ENCODE measurements around the gene CALHM1.

CALHM1 gene

GRCh38 chr10:103452506-103453230 lies 6.0 kb downstream of the CALHM1 start:
- peak overlapping the region; percentile 77 for H3K4me3 ChIP-seq (ENCODE audit: low read depth, low read length)
- no peak for DNase-seq (ENCODE audit: low read depth, low spot score)
- ChIA-PET POLR2A (interaction anchor here (0.6 kb wide), 1 partner anchor 50 kb away, joined by 3 read pairs; no protein-coding TSS in a partner anchor), CTCF (interaction anchor here (0.6 to 6.8 kb wide), 8 partner anchors 10 to 117 kb away, joined by 3 to 84 read pairs (median 4); no protein-coding TSS in a partner anchor)
- TF ChIP-seq, protein P1, sequence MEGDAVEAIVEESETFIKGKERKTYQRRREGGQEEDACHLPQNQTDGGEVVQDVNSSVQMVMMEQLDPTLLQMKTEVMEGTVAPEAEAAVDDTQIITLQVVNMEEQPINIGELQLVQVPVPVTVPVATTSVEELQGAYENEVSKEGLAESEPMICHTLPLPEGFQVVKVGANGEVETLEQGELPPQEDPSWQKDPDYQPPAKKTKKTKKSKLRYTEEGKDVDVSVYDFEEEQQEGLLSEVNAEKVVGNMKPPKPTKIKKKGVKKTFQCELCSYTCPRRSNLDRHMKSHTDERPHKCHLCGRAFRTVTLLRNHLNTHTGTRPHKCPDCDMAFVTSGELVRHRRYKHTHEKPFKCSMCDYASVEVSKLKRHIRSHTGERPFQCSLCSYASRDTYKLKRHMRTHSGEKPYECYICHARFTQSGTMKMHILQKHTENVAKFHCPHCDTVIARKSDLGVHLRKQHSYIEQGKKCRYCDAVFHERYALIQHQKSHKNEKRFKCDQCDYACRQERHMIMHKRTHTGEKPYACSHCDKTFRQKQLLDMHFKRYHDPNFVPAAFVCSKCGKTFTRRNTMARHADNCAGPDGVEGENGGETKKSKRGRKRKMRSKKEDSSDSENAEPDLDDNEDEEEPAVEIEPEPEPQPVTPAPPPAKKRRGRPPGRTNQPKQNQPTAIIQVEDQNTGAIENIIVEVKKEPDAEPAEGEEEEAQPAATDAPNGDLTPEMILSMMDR (IDR thresholded peaks at IDR 0.05; ENCODE audit: insufficient read depth, low read length, missing control alignments) = no peak

GRCh38 chr10:103451831-103452505 lies 6.7 kb downstream of the CALHM1 start, which contains the start of gene CALHM2:
Gene CALHM2, minus strand, starts transcription at chr10:103452370. Its CDS starts 2,429 bp downstream, at chr10:103449941.
- TF ChIP-seq, protein P1 (IDR thresholded peaks at IDR 0.05; ENCODE audit: insufficient read depth, low read length, missing control alignments) = no peak
- no peak for DNase-seq (ENCODE audit: low read depth, low spot score)
- CTCF ChIA-PET = interaction anchor here (0.6 to 6.8 kb wide), 11 partner anchors 11 to 116 kb away, joined by 3 to 84 read pairs (median 4); no protein-coding TSS in a partner anchor
- H3K4me3 ChIP-seq (ENCODE audit: low read depth, low read length) = peak within 1 kb of the TSS; percentile 77
- POLR2A ChIA-PET = interaction anchor here (0.6 to 1.2 kb wide), 2 partner anchors 41 to 49 kb away, joined by 3 read pairs; partner anchors contain the start of gene NEURL1

GRCh38 chr10:103451091-103451813 lies 7.4 kb downstream of the CALHM1 start:
- ChIA-PET CTCF (interaction anchor here (0.8 to 6.8 kb wide), 8 partner anchors 12 to 91 kb away, joined by 3 to 84 read pairs (median 6); no protein-coding TSS in a partner anchor), POLR2A (interaction anchor here (0.7 to 1.2 kb wide), 2 partner anchors 9 to 42 kb away, joined by 3 to 4 read pairs; partner anchors contain the start of gene NEURL1)
- TF ChIP-seq, protein P1 (IDR thresholded peaks at IDR 0.05; ENCODE audit: insufficient read depth, low read length, missing control alignments) = no peak
- peak overlapping the region; percentile 77 for H3K4me3 ChIP-seq (ENCODE audit: low read depth, low read length)
- no peak for DNase-seq (ENCODE audit: low read depth, low spot score)

- TF ChIP-seq, protein P1 (IDR thresholded peaks at IDR 0.05; ENCODE audit: insufficient read depth, low read length, missing control alignments) = no peak
- ChIA-PET POLR2A (no interaction called here), CTCF (interaction anchor here (1.2 to 6.8 kb wide), 3 partner anchors 34 to 38 kb away, joined by 4 to 84 read pairs (median 4); no protein-coding TSS in a partner anchor)
- H3K4me3 ChIP-seq (ENCODE audit: low read depth, low read length) = peak overlapping the region; percentile 77
- DNase-seq (ENCODE audit: low read depth, low spot score) = no peak
These were observed 8.5 kb downstream of the CALHM1 start for GRCh38 chr10:103450201-103450695.

GRCh38 chr10:103449208-103450144 lies 9.2 kb downstream of the CALHM1 start:
- CTCF ChIA-PET = interaction anchor here (0.6 to 6.8 kb wide), 4 partner anchors 33 to 200 kb away, joined by 3 to 84 read pairs (median 4); no protein-coding TSS in a partner anchor
- no peak for DNase-seq (ENCODE audit: low read depth, low spot score)
- no peak overlapping the region; the same call in 1 of the 2 replicates for H3K4me3 ChIP-seq (ENCODE audit: low read depth, low read length)
- POLR2A ChIA-PET = no interaction called here
- TF ChIP-seq, protein P1 (IDR thresholded peaks at IDR 0.05; ENCODE audit: insufficient read depth, low read length, missing control alignments) = no peak

Data from AG04449 (cell line).